Measurements from ENCODE around the gene FANCC.

DNA sequence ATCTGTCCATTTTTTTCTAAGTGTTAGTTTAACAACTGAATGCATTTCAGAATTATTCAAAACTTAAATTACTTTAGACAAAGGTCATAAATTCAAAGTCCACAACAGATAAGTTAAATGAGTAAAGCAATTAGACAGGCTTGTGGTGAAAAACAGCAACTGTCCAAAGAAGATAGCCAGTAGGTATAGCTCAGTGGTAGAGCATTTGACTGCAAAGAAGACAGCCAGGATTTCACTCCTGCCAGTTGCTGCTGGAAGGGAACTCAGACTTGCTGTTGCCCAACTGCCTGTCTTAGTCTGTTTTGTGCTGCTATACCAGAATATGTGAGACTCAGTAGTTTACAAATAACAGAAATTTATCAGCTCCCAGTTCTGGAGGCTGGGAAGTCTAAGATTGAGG lies 10.0 kb downstream of the FANCC start:
- TF ChIP-seq, protein P1, sequence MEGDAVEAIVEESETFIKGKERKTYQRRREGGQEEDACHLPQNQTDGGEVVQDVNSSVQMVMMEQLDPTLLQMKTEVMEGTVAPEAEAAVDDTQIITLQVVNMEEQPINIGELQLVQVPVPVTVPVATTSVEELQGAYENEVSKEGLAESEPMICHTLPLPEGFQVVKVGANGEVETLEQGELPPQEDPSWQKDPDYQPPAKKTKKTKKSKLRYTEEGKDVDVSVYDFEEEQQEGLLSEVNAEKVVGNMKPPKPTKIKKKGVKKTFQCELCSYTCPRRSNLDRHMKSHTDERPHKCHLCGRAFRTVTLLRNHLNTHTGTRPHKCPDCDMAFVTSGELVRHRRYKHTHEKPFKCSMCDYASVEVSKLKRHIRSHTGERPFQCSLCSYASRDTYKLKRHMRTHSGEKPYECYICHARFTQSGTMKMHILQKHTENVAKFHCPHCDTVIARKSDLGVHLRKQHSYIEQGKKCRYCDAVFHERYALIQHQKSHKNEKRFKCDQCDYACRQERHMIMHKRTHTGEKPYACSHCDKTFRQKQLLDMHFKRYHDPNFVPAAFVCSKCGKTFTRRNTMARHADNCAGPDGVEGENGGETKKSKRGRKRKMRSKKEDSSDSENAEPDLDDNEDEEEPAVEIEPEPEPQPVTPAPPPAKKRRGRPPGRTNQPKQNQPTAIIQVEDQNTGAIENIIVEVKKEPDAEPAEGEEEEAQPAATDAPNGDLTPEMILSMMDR (IDR thresholded peaks at IDR 0.05; ENCODE audit: borderline replicate concordance, extremely low read depth, low read length, poor library complexity, severe bottlenecking), result no peak
- no peak for TF ChIP-seq EZH2 (IDR thresholded peaks at IDR 0.05; ENCODE audit: borderline replicate concordance, low read depth, low read length, severe bottlenecking)

Data from DND-41 (cell line).